Astrocyte (in vitro differentiated cells and primary cell): ENCODE results near the gene PPIL4. TPM values are rescaled to one million over a fixed set of nuclear protein-coding genes. Genes with fewer than 3 reads are reported as not detected.

Source experiments
- DNase-seq: peaks from one replicate; pipeline ENCODE4 v3.0.0-alpha.2; 2010; ENCODE audit warnings: low read depth
- FAIRE-seq: peaks from 2 replicates; lab custom pipeline; 2011; peaks lifted over from hg19 to GRCh38; lab: Jason Lieb, UNC
- H2AFZ ChIP-seq: 2 replicates; pipeline ENCODE4 v1.6.0; 2012; ENCODE audit warnings: low read depth, low read length, inconsistent platforms
- H3K27ac ChIP-seq: 2 replicates; pipeline ENCODE4 v1.5.1; 2011; ENCODE audit warnings: low read depth, low read length, inconsistent platforms
- H3K27me3 ChIP-seq: 2 replicates; pipeline ENCODE4 v1.6.0; 2011; ENCODE audit warnings: low read length, inconsistent platforms; ENCODE audit not compliant: insufficient read depth
- H3K36me3 ChIP-seq: 2 replicates; pipeline ENCODE4 v1.5.1; 2011; ENCODE audit warnings: low read length, inconsistent platforms; ENCODE audit not compliant: insufficient read depth
- H3K4me1 ChIP-seq: 2 replicates; pipeline ENCODE4 v1.5.1; 2011; ENCODE audit warnings: low read length, inconsistent platforms; ENCODE audit not compliant: insufficient read depth
- H3K4me2 ChIP-seq: 2 replicates; pipeline ENCODE4 v1.6.0; 2012; ENCODE audit warnings: low read length, inconsistent platforms
- H3K4me3 ChIP-seq: 2 replicates; pipeline ENCODE4 v1.5.1; 2011; ENCODE audit warnings: low read depth, mild to moderate bottlenecking, low read length, inconsistent platforms; ENCODE audit not compliant: insufficient read depth
- H3K79me2 ChIP-seq: 2 replicates; pipeline ENCODE4 v1.6.0; 2012; ENCODE audit warnings: mild to moderate bottlenecking, low read length, inconsistent platforms; ENCODE audit not compliant: insufficient read depth
- H3K9ac ChIP-seq: 2 replicates; pipeline ENCODE4 v1.6.0; 2012; ENCODE audit warnings: mild to moderate bottlenecking, low read length, inconsistent platforms
- H3K9me3 ChIP-seq: 2 replicates; pipeline ENCODE4 v1.5.1; 2012; ENCODE audit warnings: low read depth, mild to moderate bottlenecking, low read length, inconsistent platforms; ENCODE audit not compliant: insufficient read depth
- H4K20me1 ChIP-seq: 2 replicates; pipeline ENCODE4 v1.6.0; 2012; ENCODE audit warnings: low read length, inconsistent platforms; ENCODE audit not compliant: insufficient read depth
- H3K27ac Mint-ChIP-seq: one replicate; pipeline ENCODE4 v1.8.0; 2021; ENCODE audit warnings: mild to moderate bottlenecking, mixed read lengths; ENCODE audit not compliant: unreplicated experiment
- H3K27me3 Mint-ChIP-seq: one replicate; pipeline ENCODE4 v1.8.0; 2021; ENCODE audit warnings: low read depth, mixed read lengths; ENCODE audit not compliant: unreplicated experiment
- H3K36me3 Mint-ChIP-seq: one replicate; pipeline ENCODE4 v1.8.0; 2021; ENCODE audit warnings: low read depth, mixed read lengths; ENCODE audit not compliant: unreplicated experiment
- H3K4me1 Mint-ChIP-seq: one replicate; pipeline ENCODE4 v1.8.0; 2021; ENCODE audit warnings: low read depth, mixed read lengths; ENCODE audit not compliant: unreplicated experiment
- H3K4me3 Mint-ChIP-seq: one replicate; pipeline ENCODE4 v1.8.0; 2021; ENCODE audit warnings: mild to moderate bottlenecking, moderate library complexity, mixed read lengths; ENCODE audit not compliant: unreplicated experiment
- H3K9me3 Mint-ChIP-seq: one replicate; pipeline ENCODE4 v1.8.0; 2021; ENCODE audit warnings: mild to moderate bottlenecking, mixed read lengths; ENCODE audit not compliant: unreplicated experiment
- CTCF ChIP-seq: IDR thresholded peaks from 2 replicates; pipeline ENCODE4 v1.5.1; 2011; ENCODE audit warnings: low read depth, mild to moderate bottlenecking, inconsistent platforms, low read length, moderate library complexity; ENCODE audit not compliant: insufficient read depth
- EZH2 ChIP-seq: IDR thresholded peaks from 2 replicates; pipeline ENCODE4 v1.6.1; 2012; ENCODE audit warnings: mild to moderate bottlenecking, low read length, inconsistent platforms; ENCODE audit not compliant: insufficient read depth
- total RNA-seq: library from RNA; stranded (reverse); gene quantifications from 2 replicates; pipeline ENCODE4 v1.2.1, GENCODE V29; 2021

The PPIL4 gene
- total RNA-seq, 1 donor from 2014 or later = 39.2 TPM

GRCh38 chr6:149545258-149545753, 537 bp downstream of the PPIL4 start:
- peaks cover 16% of the 10 kb centered on the region for H3K4me1 Mint-ChIP-seq

GRCh38 chr6:149544646-149545257, 1.1 kb downstream of the PPIL4 start:
- FAIRE-seq = no peak
- peak overlapping the region; percentile 100 for H3K27ac Mint-ChIP-seq
- H3K27ac ChIP-seq = peak overlapping the region; percentile 100

More at GRCh38 chr6:149545258-149545753, 537 bp downstream of the PPIL4 start:
- peak overlapping the region; percentile 55 for H2AFZ ChIP-seq
- peak overlapping the region; percentile 100 for H3K9ac ChIP-seq
- peak overlapping the region; percentile 100 for H3K27ac Mint-ChIP-seq
- H3K27me3 ChIP-seq = no peaks in the 10 kb centered on the region
- H3K4me3 ChIP-seq = peak overlapping the region; percentile 100
- H3K36me3 ChIP-seq = peaks cover 4% of the 10 kb centered on the region
- peaks cover 36% of the 10 kb centered on the region for H4K20me1 ChIP-seq
- no peak for FAIRE-seq
- peak overlapping the region; percentile 97 for H3K4me3 Mint-ChIP-seq
- no peaks in the 10 kb centered on the region for H3K9me3 ChIP-seq
- H3K4me2 ChIP-seq = peak overlapping the region; percentile 94
- H3K36me3 Mint-ChIP-seq = peaks cover 2% of the 10 kb centered on the region
- H3K27me3 Mint-ChIP-seq = peaks cover 13% of the 10 kb centered on the region
- peak overlapping the region; percentile 100 for H3K27ac ChIP-seq
- H3K9me3 Mint-ChIP-seq = no peaks in the 10 kb centered on the region
- peaks cover 7% of the 10 kb centered on the region for H3K4me1 ChIP-seq
- TF ChIP-seq CTCF (peak; percentile 13), EZH2 (no peak)
- H3K79me2 ChIP-seq = peaks cover 55% of the 10 kb centered on the region
- DNase-seq = peak; percentile 62

More at GRCh38 chr6:149544646-149545257, 1.1 kb downstream of the PPIL4 start:
- no peaks in the 10 kb centered on the region for H3K9me3 Mint-ChIP-seq
- H3K4me1 Mint-ChIP-seq = peaks cover 16% of the 10 kb centered on the region
- peaks cover 2% of the 10 kb centered on the region for H3K36me3 Mint-ChIP-seq
- peak overlapping the region; percentile 97 for H3K4me3 Mint-ChIP-seq
- no peak for DNase-seq
- H3K27me3 Mint-ChIP-seq = peaks cover 7% of the 10 kb centered on the region
- Histone ChIP-seq H2AFZ (peak overlapping the region; percentile 1), H3K4me2 (peak overlapping the region; percentile 94), H4K20me1 (peaks cover 36% of the 10 kb centered on the region), H3K36me3 (peaks cover 4% of the 10 kb centered on the region), H3K4me3 (peak overlapping the region; percentile 100), H3K27me3 (no peaks in the 10 kb centered on the region), H3K79me2 (peaks cover 58% of the 10 kb centered on the region), H3K9me3 (no peaks in the 10 kb centered on the region), H3K4me1 (peaks cover 7% of the 10 kb centered on the region), H3K9ac (peak overlapping the region; percentile 100)
- TF ChIP-seq EZH2 (no peak), CTCF (no peak)
